GM12864 (cell line): ENCODE data around the gene BICC1.

Experiments used
- DNase-seq: peaks from one replicate; pipeline ENCODE4 v3.0.0-alpha.2; 2011; ENCODE audit warnings: low read depth
- H3K4me3 ChIP-seq: 2 replicates; pipeline ENCODE4 v1.5.1; 2011; ENCODE audit warnings: mild to moderate bottlenecking, low read depth, low read length, control low read depth
- CTCF ChIP-seq: IDR thresholded peaks from 2 replicates; pipeline ENCODE4 v1.5.1; 2011; ENCODE audit warnings: low read depth, mild to moderate bottlenecking, moderate library complexity, low read length, control low read depth, inconsistent platforms; ENCODE audit errors: missing control alignments

The BICC1 gene

GRCh38 chr10:58608826-58609531 is 96.3 kb downstream of the BICC1 start:
- no peak overlapping the region for H3K4me3 ChIP-seq
- no peak for DNase-seq
- no peak for TF ChIP-seq CTCF

GRCh38 chr10:58609532-58610150 is 97.0 kb downstream of the BICC1 start:
- DNase-seq = no peak
- TF ChIP-seq CTCF = no peak
- H3K4me3 ChIP-seq = no peak overlapping the region

- no peak for TF ChIP-seq CTCF
- DNase-seq = no peak
- H3K4me3 ChIP-seq = no peak overlapping the region
Measured at GRCh38 chr10:58615237-58615935, 102.7 kb downstream of the BICC1 start.

GRCh38 chr10:58618158-58618676 is 105.5 kb downstream of the BICC1 start:
- H3K4me3 ChIP-seq = no peak overlapping the region
- no peak for TF ChIP-seq CTCF
- DNase-seq = no peak

- no peak for TF ChIP-seq CTCF
- no peak overlapping the region for H3K4me3 ChIP-seq
- DNase-seq = no peak
Measured at GRCh38 chr10:58621379-58622077, 108.9 kb downstream of the BICC1 start.

- no peak for DNase-seq
- no peak for TF ChIP-seq CTCF
- H3K4me3 ChIP-seq = no peak overlapping the region
Measured at GRCh38 chr10:58622246-58622645, 109.6 kb downstream of the BICC1 start.
